Keratinocyte (primary cell): Measurements from ENCODE around the gene NELL2. TPM values are rescaled to one million over a fixed set of nuclear protein-coding genes. Genes with fewer than 3 reads are reported as not detected.

Experiments
- DNase-seq: peaks from one replicate; pipeline ENCODE4 v3.0.0-alpha.2; 2011; ENCODE audit warnings: low read depth, missing footprints, low spot score
- FAIRE-seq: peaks from 2 replicates; lab custom pipeline; 2011; peaks lifted over from hg19 to GRCh38; lab: Jason Lieb, UNC
- H2AFZ ChIP-seq: 2 replicates; pipeline ENCODE4 v1.6.0; 2012; ENCODE audit warnings: low read length, control low read depth, inconsistent platforms; ENCODE audit not compliant: control insufficient read depth
- H3K27ac ChIP-seq: 2 replicates; pipeline ENCODE4 v1.5.1; 2011; ENCODE audit warnings: low read length; ENCODE audit not compliant: control insufficient read depth, insufficient read depth
- H3K27me3 ChIP-seq: 3 replicates; pipeline ENCODE4 v1.6.0; 2011; ENCODE audit warnings: low read length; ENCODE audit not compliant: control insufficient read depth, insufficient read depth; ENCODE audit errors: extremely low read depth
- H3K36me3 ChIP-seq, 2 experiments: 2 replicates in 1 of 2; 3 replicates in 1 of 2; pipeline ENCODE4 v1.5.1; 2011; ENCODE audit warnings: low read length in 2 of 2, mild to moderate bottlenecking in 1 of 2; ENCODE audit not compliant: control insufficient read depth in 2 of 2, insufficient read depth in 2 of 2; ENCODE audit errors: extremely low read depth in 1 of 2
- H3K4me1 ChIP-seq: 3 replicates; pipeline ENCODE4 v1.5.1; 2011; ENCODE audit warnings: low read length; ENCODE audit not compliant: control insufficient read depth, insufficient read depth; ENCODE audit errors: extremely low read depth
- H3K4me2 ChIP-seq: 3 replicates; pipeline ENCODE4 v1.6.0; 2011; ENCODE audit warnings: low read depth, low read length; ENCODE audit not compliant: control insufficient read depth, insufficient read depth; ENCODE audit errors: extremely low read depth
- H3K4me3 ChIP-seq, 3 experiments: fragments of 200-600 bp in 1 of 3; sonication (generic) in 1 of 3; 2 replicates in 2 of 3; 3 replicates in 1 of 3; pipeline ENCODE4 v1.5.1; 2011 to 2016; ENCODE audit warnings: low read length in 3 of 3, mild to moderate bottlenecking in 3 of 3, control low read depth in 2 of 3, inconsistent platforms in 1 of 3, low read depth in 1 of 3, mixed read lengths in 1 of 3, mixed run types in 1 of 3, moderate library complexity in 1 of 3; ENCODE audit not compliant: control insufficient read depth in 2 of 3, insufficient read depth in 2 of 3; ENCODE audit errors: extremely low read depth in 1 of 3
- H3K79me2 ChIP-seq: 2 replicates; pipeline ENCODE4 v1.6.0; 2012; ENCODE audit warnings: low read length; ENCODE audit not compliant: control insufficient read depth, insufficient read depth
- H3K9ac ChIP-seq: 3 replicates; pipeline ENCODE4 v1.6.0; 2011; ENCODE audit warnings: low read length; ENCODE audit not compliant: control insufficient read depth, insufficient read depth; ENCODE audit errors: extremely low read depth
- H3K9me1 ChIP-seq: 3 replicates; pipeline ENCODE4 v1.6.0; 2011; ENCODE audit warnings: low read length; ENCODE audit not compliant: control insufficient read depth, insufficient read depth; ENCODE audit errors: extremely low read depth
- H3K9me3 ChIP-seq: 2 replicates; pipeline ENCODE4 v1.5.1; 2012; ENCODE audit warnings: low read depth, low read length; ENCODE audit not compliant: control insufficient read depth
- H4K20me1 ChIP-seq: 3 replicates; pipeline ENCODE4 v1.6.0; 2011; ENCODE audit warnings: low read length; ENCODE audit not compliant: control insufficient read depth, insufficient read depth; ENCODE audit errors: extremely low read depth
- EZH2 ChIP-seq: IDR thresholded peaks from one replicate; pipeline ENCODE4 v1.6.1; 2012; ENCODE audit warnings: inconsistent platforms, mild to moderate bottlenecking, low read length, moderate library complexity
- dilution Hi-C: fragments of 300-500 bp; cut with MboI; formaldehyde crosslinking; loops from one replicate; pipeline ENCODE4 v1.7.0; 2020; ENCODE audit warnings: low sequenced_read_pairs; ENCODE audit not compliant: extremely low pct_ligation_motif_present
- polyA plus RNA-seq, 5 experiments: library from polyadenylated mRNA; depleted of rRNA in 3 of 5; stranded (reverse) in 3 of 5; stranded (forward) in 1 of 5; unstranded in 1 of 5; fragments of >200 nt; gene quantifications; 1 replicate in 1 of 5; 2 replicates in 3 of 5; 3 replicates in 1 of 5; pipeline versions ENCODE4 v1.2.1 to v1.2.3, GENCODE V29; 2011 to 2012; ENCODE audit warnings: missing spikeins in 2 of 5, low read depth in 1 of 5, low replicate concordance in 1 of 5
- TF ChIP-seq, protein P1 (sequence below), 3 experiments: IDR thresholded peaks in 1 of 3; conservative IDR thresholded peaks in 1 of 3; optimal IDR thresholded peaks in 1 of 3; 2 replicates in 2 of 3; 3 replicates in 1 of 3; pipeline versions ENCODE3 to v1.5.1; 2011; ENCODE audit warnings: low read length in 3 of 3, mild to moderate bottlenecking in 3 of 3, moderate library complexity in 2 of 3, control low read depth in 1 of 3, inconsistent platforms in 1 of 3; ENCODE audit not compliant: insufficient read depth in 2 of 3; ENCODE audit errors: extremely low read depth in 1 of 3

NELL2 gene
- polyA plus RNA-seq, 1 donor (not counting 4 experiments of a cell fraction or from before 2014, with no cell fraction given), result 0.58 TPM

DNA sequence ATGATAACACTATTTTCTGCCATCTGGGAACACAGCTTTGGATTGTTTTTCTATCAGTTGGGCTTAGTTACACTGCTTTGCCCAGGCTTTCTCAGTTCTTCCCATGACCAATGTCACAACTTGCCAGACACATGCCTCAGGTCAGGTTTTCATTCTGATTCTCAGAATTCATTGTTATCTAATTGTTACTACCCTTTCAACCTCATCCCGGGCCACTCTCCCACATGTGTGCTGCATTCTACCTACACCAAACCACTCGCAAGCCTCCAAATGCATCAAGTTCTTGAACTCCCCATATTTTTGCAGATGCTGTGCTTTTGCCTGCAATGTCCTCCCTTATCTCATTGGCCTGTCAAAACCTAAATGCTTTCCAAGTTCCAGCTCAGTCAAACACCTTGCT is 36.3 kb downstream of the NELL2 start:
- H3K4me2 ChIP-seq, result no peak overlapping the region
- no peak overlapping the region for H3K4me3 ChIP-seq
- no peak for FAIRE-seq
- no peak for DNase-seq
- no peak overlapping the region for H3K9ac ChIP-seq
- peaks cover 13% of the 10 kb centered on the region for H3K4me1 ChIP-seq
- no peak overlapping the region for H2AFZ ChIP-seq
- H3K36me3 ChIP-seq, result no peaks in the 10 kb centered on the region
- H3K9me3 ChIP-seq, result no peaks in the 10 kb centered on the region
- no peak overlapping the region for H3K27ac ChIP-seq
- no peaks in the 10 kb centered on the region for H3K27me3 ChIP-seq
- no peaks in the 10 kb centered on the region for H4K20me1 ChIP-seq
- H3K79me2 ChIP-seq, result no peaks in the 10 kb centered on the region
- H3K9me1 ChIP-seq, result no peaks in the 10 kb centered on the region
- TF ChIP-seq EZH2, result no peak
- TF ChIP-seq, protein P1, sequence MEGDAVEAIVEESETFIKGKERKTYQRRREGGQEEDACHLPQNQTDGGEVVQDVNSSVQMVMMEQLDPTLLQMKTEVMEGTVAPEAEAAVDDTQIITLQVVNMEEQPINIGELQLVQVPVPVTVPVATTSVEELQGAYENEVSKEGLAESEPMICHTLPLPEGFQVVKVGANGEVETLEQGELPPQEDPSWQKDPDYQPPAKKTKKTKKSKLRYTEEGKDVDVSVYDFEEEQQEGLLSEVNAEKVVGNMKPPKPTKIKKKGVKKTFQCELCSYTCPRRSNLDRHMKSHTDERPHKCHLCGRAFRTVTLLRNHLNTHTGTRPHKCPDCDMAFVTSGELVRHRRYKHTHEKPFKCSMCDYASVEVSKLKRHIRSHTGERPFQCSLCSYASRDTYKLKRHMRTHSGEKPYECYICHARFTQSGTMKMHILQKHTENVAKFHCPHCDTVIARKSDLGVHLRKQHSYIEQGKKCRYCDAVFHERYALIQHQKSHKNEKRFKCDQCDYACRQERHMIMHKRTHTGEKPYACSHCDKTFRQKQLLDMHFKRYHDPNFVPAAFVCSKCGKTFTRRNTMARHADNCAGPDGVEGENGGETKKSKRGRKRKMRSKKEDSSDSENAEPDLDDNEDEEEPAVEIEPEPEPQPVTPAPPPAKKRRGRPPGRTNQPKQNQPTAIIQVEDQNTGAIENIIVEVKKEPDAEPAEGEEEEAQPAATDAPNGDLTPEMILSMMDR (optimal IDR thresholded peaks at IDR 0.05 in 1 of 3, IDR thresholded peaks at IDR 0.05 in 1 of 3, conservative IDR thresholded peaks at IDR 0.05 in 1 of 3; ENCODE audit: extremely low read depth in 1 of 3, insufficient read depth in 2 of 3, low read length in 3 of 3), result no peak
- dilution Hi-C loops, result no loop called here

DNA sequence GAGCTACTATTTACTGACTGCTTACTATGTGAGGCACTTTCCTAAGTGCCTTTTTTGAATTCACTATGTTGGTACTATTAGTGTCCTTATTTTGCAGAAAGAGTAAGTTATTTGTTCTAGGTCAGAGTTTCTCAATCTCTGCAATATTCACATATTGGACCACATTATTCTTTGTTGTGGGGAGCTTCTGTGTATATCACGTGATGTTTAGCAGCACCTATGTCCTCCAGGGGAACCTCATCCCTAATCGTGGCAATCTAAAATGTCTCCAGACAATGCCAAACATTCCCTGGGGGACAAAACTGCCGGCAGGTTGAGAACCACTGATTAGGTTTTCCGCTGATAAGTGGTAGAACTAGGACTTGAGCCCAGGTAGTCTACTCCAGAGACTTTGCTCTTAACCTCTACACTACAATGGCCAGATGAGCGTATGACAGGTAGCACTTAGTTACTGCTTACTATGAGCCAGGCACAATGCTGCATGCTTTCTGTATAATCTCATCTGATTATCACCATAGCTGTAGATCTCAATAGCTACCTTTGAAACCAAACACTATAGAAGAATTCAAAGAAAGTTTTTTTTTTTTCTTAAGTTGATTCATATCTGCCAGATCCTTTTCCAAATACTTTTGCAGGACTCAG is 38.9 kb downstream of the NELL2 start:
- no peaks in the 10 kb centered on the region for H3K9me1 ChIP-seq
- peaks cover 13% of the 10 kb centered on the region for H3K4me1 ChIP-seq
- H2AFZ ChIP-seq, result no peak overlapping the region
- no peak overlapping the region for H3K9ac ChIP-seq
- no peaks in the 10 kb centered on the region for H4K20me1 ChIP-seq
- H3K79me2 ChIP-seq, result no peaks in the 10 kb centered on the region
- no peak overlapping the region for H3K4me2 ChIP-seq
- TF ChIP-seq, protein P1 (optimal IDR thresholded peaks at IDR 0.05 in 1 of 3, IDR thresholded peaks at IDR 0.05 in 1 of 3, conservative IDR thresholded peaks at IDR 0.05 in 1 of 3; ENCODE audit: extremely low read depth in 1 of 3, insufficient read depth in 2 of 3, low read length in 3 of 3), result no peak
- no peak for TF ChIP-seq EZH2
- no peak overlapping the region for H3K27ac ChIP-seq
- FAIRE-seq (no peak), DNase-seq (no peak)
- no peaks in the 10 kb centered on the region for H3K36me3 ChIP-seq
- no peak overlapping the region for H3K4me3 ChIP-seq
- dilution Hi-C loops, result no loop called here
- H3K27me3 ChIP-seq, result no peaks in the 10 kb centered on the region
- H3K9me3 ChIP-seq, result no peaks in the 10 kb centered on the region
